GM21367 (cell line): ENCODE measurements around the gene SPATA25.

Experiments
- ATAC-seq: cut with Tn5 transposase; IDR thresholded peaks from one replicate; pipeline ENCODE4 v1.9.1; 2021; ENCODE audit not compliant: unreplicated experiment

The SPATA25 gene

GRCh38 chr20:45867136-45867818, 20.1 kb downstream of the SPATA25 start:
- ATAC-seq: no peak

- no peak for ATAC-seq
Observed at GRCh38 chr20:45866454-45866853, 21.0 kb downstream of the SPATA25 start.

DNA sequence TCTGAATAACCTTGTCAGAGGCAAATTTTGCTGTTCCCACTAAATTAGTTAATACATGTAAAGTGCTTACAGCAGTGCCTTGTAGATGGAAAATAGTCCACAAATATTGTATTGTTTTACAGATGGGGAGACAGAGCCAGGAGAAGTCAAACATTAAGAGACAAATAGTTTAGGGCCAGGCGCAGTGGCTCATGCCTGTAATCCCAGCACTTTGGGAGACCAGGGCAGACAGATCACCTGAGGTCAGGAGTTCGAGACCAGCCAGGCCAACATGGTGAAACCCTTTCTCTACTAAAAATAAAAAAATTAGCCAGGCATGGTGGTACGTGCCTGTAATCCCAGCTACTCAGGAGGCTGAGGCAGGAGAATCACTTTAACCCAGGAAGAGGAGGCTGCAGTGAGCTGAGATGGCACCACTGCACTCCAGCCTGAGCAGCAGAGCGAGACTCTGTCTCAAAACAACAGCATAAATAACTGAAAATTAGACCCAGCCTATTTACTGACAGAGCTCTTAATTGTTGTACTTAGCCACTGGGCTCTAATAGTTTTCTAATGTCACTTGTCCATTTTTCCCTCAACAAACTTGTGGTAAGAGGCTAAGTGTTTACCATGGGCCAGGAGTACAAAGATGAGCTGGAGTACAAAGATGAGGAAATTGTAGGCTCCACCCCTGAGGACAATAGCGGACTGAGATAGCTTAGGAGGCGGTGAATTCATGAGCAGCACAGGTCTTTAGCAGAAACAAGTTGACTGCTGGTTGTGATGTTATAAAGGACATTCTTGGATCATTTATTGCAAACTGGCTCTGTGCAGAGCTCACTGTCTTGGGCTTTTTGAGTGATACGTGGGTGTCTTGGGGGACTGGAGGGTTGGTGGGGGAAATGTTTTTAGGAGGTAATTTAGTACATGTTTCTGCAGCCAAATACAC, 23.6 kb downstream of the SPATA25 start:
- no peak for ATAC-seq

- ATAC-seq: no peak
Observed at GRCh38 chr20:45861221-45862075, 26.0 kb downstream of the SPATA25 start.

GRCh38 chr20:45860560-45861220, 26.7 kb downstream of the SPATA25 start:
- ATAC-seq: no peak

DNA sequence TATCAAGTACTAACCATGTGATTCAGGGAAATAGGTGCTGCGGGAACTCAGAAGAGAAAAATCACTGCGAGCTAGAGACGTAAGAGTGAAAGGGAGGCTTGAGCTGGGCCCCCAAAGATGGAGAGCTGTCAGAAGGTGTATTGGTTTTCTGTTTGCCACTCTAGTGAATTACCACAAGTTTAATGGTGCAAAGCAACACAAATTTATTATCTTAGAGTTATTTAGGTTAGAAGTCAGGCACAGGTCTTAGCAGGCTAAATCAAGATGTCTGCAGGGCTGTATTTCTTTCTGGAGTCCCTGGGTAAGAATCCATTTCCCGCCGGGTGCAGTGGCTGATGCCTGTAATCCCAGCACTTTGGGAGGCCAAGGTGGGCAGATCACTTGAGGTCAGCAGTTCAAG, 27.5 kb downstream of the SPATA25 start:
- no peak for ATAC-seq

DNA sequence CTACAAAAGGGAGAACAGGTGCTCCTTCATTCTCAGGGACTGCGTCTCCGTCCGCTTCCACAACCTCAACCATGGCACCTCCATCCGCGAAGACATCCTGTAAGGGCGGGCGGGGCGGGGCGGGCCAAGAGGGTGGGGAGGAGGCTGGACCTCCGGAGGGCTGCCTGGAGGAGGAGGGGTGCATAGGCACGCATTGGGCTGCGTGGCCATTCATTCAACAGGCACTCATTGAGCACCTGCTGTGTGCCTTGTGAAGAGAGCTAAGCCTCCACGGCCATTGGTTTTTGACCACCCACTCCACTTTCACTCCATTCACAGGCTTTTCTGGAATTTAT, 29.6 kb downstream of the SPATA25 start:
- peak; percentile 21 for ATAC-seq

DNA sequence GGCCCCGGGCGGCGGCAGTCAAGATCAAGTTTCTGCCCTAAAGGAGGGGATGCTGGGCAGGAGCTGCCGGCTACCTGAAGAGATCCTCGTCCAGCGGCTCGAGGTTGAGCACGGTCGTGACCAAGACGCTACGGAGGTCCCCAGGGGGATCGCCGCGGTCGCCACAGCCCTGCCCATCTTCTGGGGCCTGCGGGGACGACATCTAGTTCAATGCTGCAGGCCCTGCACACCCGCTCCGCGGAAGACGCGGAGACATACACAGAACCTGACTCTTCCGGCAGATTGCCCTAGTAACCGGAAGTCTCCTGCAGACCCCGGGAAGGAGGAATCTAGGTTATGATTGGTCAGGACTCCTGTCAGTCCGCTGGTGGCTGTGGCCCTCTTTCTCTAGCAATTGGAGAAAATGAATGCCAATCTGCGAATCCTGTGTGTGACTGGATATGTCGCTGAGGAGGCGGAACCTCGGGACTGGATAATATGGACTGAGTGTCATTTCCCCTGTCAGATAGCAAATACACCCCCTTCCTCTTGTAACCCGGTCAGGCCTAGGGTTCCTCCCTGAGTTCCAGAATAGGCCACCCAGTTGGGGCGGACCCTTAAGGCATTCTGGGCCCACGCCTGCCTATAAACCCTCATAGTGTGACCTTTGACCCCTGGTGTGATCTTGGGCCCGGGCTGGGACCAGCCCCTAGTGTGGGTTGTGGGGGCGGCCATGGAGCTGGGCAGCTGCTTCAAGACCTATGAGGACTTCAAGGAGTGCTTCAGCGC, 30.1 kb downstream of the SPATA25 start, which contains the start of the genes ACOT8 and ZSWIM3:
ACOT8 (minus strand) TSS at position 279 of the 768 bp plus-strand sequence; CDS start at position 202, 77 bp downstream.
ZSWIM3 (plus strand) TSS at position 501 of the 768 bp plus-strand sequence; CDS start at position 713, 212 bp downstream.
- peak; percentile 90 for ATAC-seq

GRCh38 chr20:45853484-45853883, 33.9 kb downstream of the SPATA25 start:
- ATAC-seq: no peak

- ATAC-seq: no peak
Observed at GRCh38 chr20:45852326-45852725, 35.1 kb downstream of the SPATA25 start.

GRCh38 chr20:45851501-45851900, 35.9 kb downstream of the SPATA25 start:
- ATAC-seq: no peak

GRCh38 chr20:45850926-45851325, 36.5 kb downstream of the SPATA25 start:
- ATAC-seq: no peak

GRCh38 chr20:45850238-45850637, 37.2 kb downstream of the SPATA25 start:
- no peak for ATAC-seq

- no peak for ATAC-seq
Observed at GRCh38 chr20:45848969-45849582, 38.3 kb downstream of the SPATA25 start.

GRCh38 chr20:45848421-45848820, 39.0 kb downstream of the SPATA25 start:
- ATAC-seq: no peak

DNA sequence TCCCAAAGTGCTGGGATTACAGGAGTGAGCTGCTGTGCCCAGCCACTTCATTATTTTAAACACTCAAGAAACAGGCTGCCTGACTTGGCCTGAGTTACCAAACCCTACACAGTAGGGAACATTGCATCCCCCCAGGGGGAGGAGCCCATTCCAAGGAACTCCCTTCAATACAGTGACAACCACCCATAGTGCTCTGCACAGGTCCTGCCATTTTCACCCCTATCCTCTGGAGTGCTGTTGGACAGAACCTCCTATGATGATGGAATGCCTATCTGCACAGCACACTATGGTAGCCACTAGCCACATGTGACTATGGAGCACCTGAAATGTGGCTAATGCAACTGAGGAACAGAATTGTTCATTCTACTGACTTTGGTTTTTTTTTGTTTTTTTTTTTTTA, 42.0 kb downstream of the SPATA25 start:
- no peak for ATAC-seq

GRCh38 chr20:45843506-45843905, 43.9 kb downstream of the SPATA25 start:
- ATAC-seq: no peak

DNA sequence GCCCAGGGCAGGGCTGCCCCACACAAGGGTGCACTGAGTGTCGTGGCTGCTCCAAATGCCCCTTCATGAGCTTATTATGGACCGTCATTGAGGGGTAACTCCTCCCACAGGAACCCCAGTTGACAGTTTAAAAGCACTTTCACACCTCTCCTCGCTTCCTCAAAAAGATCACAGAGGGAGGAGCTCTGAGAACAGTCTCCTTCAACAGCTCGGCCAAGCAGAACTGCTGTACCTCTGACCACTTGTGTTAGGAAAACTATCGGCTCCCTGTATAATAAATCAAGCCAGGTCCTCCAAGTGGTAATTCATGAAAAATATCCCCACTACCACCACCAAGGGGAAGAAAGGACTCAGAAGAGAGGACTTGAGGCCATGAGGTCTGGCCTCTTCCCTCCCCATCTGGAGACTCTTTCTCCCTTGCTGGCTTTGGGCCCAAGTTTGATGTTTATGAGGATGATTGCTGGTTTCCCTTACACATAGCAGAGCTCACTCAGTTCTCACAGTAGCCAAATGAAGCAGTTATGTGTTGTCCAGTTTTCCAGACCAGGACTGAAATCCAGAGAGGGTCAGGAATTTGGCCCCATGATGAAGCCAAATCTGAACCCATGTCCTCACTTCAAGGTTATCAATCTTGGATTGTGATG, 45.1 kb downstream of the SPATA25 start:
- peak; percentile 60 for ATAC-seq
